ENCODE results near the gene FOSL2. TPM values are rescaled to one million over a fixed set of nuclear protein-coding genes. Genes with fewer than 3 reads are reported as not detected.

Gene FOSL2
- total and polyA plus RNA-seq, 8 donors = 11.7 to 114 (median 15.1) TPM

- ATAC-seq = no peak
- DNase-seq = peak in 1 of 4 donors; percentile 30
- intact Hi-C loops (cut with DNase I) = no loop called here
- no peaks in the 10 kb centered on the region for H3K27me3 ChIP-seq
- H3K4me3 ChIP-seq = no peak overlapping the region
- no peak overlapping the region for H3K27ac ChIP-seq
- peaks cover 0 to 98% of the 10 kb centered on the region in 2 donors for H3K36me3 ChIP-seq
- no peaks in the 10 kb centered on the region for H3K9me3 ChIP-seq
- no peak for TF ChIP-seq CTCF (IDR thresholded peaks at IDR 0.05)
- H3K4me1 ChIP-seq = peaks cover 29 to 100% of the 10 kb centered on the region in 2 donors
These were observed 10.8 kb downstream of the FOSL2 start for GRCh38 chr2:28403370-28403956.

GRCh38 chr2:28404086-28404485 is 11.4 kb downstream of the FOSL2 start:
- Histone ChIP-seq H3K36me3 (peaks cover 0 to 98% of the 10 kb centered on the region in 2 donors), H3K27me3 (no peaks in the 10 kb centered on the region), H3K4me1 (peaks cover 28 to 100% of the 10 kb centered on the region in 2 donors), H3K9me3 (no peaks in the 10 kb centered on the region), H3K27ac (no peak overlapping the region), H3K4me3 (no peak overlapping the region)
- ATAC-seq (no peak), DNase-seq (peak in 1 of 4 donors; percentile 32)
- intact Hi-C loops (cut with DNase I) = no loop called here
- TF ChIP-seq CTCF (IDR thresholded peaks at IDR 0.05) = no peak

GRCh38 chr2:28405537-28405936 is 12.9 kb downstream of the FOSL2 start:
- H3K27ac ChIP-seq = no peak overlapping the region
- H3K9me3 ChIP-seq = no peaks in the 10 kb centered on the region
- no peak for TF ChIP-seq CTCF (IDR thresholded peaks at IDR 0.05)
- peaks cover 0 to 99% of the 10 kb centered on the region in 2 donors for H3K36me3 ChIP-seq
- no peaks in the 10 kb centered on the region for H3K27me3 ChIP-seq
- DNase-seq = peak in 1 of 4 donors; percentile 24
- ATAC-seq = no peak
- intact Hi-C loops (cut with DNase I) = no loop called here
- no peak overlapping the region for H3K4me3 ChIP-seq
- peaks cover 19 to 100% of the 10 kb centered on the region in 2 donors for H3K4me1 ChIP-seq

- H3K36me3 ChIP-seq = peaks cover 0 to 99% of the 10 kb centered on the region in 2 donors
- peak overlapping the region in 1 of 2 donors; percentile 16 for H3K4me3 ChIP-seq
- no peaks in the 10 kb centered on the region for H3K27me3 ChIP-seq
- DNase-seq (peak in 2 of 4 donors; percentile 82 to 93), ATAC-seq (peak; percentile 56)
- H3K4me1 ChIP-seq = peaks cover 14 to 100% of the 10 kb centered on the region in 2 donors
- peak overlapping the region; percentile 65 to 84 for H3K27ac ChIP-seq
- H3K9me3 ChIP-seq = no peaks in the 10 kb centered on the region
- TF ChIP-seq CTCF (IDR thresholded peaks at IDR 0.05) = peak in 1 of 2 donors; percentile 11
- intact Hi-C loops (cut with DNase I) = no loop called here
These were observed 13.8 kb downstream of the FOSL2 start for GRCh38 chr2:28406276-28407096.

All from left lung (tissue), 10 donors.